ENCODE measurements around the gene SPAM1.

- TF ChIP-seq CTCF (conservative IDR thresholded peaks at IDR 0.05), result no peak
- no peak for TF ChIP-seq ZFX (IDR thresholded peaks at IDR 0.05)
Observed at GRCh38 chr7:123996327-123996625, 71.2 kb downstream of the SPAM1 start.
